HG03439 (cell line): Measurements from ENCODE around the gene ASXL1.
"Not testable (repeated sequence)": the region's sequence is repeated elsewhere in the genome, so short reads cannot be mapped to it uniquely, and the experiment has no call there.

Source experiments
- ATAC-seq: cut with Tn5 transposase; IDR thresholded peaks from one replicate; pipeline ENCODE4 v1.9.1; 2021; ENCODE audit warnings: mild to moderate bottlenecking, moderate library complexity; ENCODE audit not compliant: unreplicated experiment

The ASXL1 gene

DNA sequence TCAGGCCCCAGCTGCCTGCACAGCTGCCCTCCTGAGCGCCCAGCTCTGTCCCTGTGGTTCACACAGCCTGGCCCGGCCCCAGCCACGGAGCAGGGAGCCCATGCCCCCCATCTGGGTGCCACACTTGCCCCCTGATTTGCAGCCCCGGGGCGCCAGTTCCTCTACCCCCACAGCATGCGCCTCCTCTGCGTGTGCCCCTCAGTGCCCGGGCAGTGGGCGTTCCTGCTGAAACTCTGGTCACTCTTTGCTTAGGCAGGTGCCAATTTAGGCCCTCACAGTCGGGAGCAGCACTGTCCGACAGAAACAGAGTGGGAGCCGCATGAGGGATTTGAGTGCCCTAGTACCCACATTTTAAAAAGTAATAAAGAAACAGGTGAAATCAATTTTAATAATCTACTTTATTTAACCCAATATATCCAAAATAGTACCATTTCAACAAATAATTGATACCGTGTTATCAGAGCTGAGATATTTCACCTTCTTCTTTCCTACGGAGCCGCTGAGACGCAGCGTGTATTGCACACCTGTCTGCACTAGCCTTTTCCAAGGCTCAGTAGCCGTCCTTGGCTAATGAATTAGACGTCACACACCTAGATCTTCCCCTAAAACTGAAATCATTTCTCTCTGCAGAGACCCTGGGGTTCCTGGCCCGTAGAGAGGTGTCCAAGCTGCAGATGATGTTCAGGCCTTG is 106.4 kb downstream of the ASXL1 start:
- ATAC-seq, result no peak

DNA sequence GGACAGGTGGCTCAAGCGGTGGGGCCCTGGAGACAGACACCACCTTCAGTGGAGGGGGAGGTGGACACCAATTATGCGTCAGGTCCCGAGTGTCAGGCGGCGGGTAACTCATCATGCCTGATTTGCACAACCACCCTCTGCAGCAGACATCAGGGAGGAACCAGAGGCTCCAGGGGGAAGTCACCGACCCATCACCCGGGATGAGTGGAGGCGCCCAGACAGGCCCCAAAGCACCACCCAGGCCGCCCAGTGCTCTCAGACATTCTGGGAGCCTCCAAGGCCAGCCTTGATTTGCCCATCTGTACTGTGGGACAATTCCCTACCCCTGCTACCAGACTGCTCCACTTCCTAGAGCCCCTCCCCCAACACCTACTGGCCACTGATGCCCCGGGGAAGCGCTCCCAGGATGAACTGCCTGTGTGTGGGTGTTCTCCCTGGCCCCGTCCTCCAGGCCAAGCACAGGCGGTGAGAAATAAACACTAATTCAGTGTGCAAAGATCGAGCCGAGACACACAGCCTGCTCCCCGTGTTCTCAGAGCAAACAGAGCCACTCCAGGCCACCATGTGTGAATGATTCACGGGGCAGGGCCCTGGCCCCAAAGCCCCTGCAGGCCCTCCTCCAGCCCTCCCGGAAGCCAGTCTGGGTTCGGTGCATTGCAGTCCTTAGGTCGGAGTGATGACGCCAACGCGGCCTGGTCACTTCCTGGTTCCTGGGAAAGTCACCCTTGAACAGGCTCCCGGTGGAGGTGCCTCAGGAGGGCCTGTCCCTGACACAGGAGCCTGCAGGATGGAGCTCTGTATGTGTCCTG is 107.2 kb downstream of the ASXL1 start:
- no peak for ATAC-seq

DNA sequence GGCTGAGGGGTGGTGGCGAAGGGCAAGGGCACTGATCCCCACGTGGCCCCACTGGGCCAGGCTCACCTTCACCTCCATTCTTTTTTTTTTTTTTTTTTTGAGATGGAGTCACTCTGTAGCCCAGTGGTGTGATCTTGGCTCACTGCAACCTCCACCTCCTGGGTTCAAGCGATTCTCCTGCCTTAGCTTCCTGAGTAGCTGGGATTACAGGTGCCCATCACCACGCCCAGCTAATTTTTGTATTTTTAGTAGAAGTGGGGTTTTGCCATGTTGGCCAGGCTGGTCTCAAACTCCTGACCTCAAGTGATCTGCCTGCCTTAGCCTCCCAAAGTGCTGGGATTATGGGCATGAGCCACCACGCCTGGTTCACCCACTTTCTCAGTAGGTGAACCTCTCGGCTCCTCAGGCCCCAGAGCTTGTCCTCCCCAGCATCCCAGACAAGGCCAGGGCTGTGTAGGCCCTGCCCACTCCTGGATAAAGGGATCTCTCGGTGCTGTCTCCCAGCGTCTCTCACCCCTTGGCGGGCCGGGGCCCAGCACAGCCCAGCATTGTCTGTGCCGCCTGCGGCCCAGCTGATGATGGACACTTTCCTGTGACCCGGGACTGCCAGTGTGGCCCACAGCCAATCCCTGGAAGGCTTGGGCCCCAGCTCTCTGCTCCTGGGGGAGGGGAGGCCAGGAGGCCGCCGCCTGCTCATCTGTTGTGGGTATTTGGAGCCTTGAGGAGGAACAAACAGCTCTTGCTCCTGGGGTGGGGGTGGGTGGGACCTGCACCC is 108.0 kb downstream of the ASXL1 start:
- ATAC-seq, result not testable (repeated sequence)

DNA sequence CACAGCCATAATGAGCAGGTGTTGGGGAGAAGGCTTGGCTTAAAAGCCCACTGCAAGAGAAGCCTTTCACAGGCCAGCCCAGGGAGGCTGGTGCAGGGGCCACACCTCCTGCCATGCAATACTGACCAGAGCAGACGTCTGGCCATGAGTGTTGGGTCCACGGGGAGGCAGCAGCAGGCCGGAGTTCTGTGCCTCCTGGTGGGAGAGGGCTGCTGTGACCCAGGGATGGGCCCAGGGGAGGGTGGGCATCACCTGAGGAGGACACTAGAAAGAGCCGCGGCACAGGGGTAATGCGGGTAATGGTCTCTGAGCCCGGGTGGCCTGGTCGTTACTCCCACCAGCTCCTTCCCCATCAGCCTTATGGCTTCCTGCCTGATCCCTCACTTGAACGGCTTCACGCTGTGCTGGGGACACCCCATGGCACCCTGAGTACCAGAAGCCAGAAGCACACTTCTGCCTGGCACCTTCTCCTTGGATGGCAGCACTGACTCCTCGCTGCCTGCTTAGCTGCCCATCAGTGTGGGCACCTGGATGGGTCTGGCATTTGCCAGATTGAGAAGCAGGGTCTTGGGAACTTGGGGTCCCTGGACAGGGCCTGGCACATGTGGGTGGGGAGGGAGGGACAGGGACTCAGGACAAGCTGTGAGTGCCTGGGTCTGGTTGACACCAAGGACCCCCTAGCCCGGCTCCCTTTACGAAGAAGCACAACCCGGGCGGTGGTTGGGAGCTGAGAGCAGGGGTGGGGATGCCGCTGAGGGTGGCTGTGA is 108.8 kb downstream of the ASXL1 start:
- no peak for ATAC-seq

DNA sequence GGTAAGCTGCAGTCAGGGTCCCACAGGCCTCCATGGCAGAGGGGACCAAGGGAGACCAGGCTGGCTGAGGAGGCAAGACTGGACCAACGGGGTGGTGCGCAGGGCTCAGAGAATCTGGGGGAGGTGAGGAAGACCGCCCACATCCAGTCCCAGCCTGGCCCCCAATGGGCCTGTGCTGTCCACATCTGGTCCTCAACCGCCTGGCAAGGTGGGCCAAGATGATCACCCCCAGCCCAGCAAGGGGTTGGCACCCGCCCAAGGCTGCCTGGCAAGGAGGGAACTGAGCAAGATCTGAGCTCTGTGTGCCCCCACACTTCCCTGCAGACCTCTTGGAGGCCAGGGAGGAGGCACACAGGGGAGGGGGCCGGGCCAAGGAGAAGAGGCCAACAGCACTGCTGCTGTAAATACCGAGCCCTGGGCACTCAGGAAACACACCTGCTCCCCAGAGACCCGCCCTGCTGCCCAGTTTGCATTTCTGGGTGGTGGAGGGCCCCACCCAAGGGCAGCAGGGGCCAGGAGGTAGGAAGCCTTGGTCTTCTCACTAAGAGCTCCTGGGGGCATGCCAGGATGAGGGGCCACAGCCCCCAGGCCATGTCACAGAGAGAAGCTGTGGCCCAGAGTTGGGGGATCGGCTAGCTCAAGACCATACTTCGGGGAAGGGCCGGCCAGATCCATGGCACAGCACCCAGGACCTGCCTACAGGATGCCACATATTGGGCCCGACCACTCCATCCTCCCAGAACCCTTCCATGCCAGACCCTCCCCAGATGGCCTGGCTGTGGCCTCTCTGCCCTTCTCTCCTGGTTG is 109.6 kb downstream of the ASXL1 start:
- ATAC-seq, result no peak

DNA sequence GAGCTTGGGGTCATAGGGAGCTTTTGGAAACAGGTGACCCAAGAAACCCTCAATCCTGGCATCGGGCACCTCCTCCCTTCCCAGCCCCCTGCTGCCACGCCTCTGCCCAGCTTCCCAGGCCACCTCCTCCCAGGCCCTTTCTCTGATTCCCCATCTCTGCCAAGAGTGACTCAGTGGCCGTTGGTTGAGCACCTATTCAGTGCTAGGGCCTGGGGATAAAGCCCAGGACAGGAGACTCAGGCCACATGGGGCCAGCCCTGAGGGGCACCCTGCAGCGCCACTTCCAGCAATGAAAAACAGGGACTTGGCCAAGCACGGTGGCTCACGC is 110.1 kb downstream of the ASXL1 start:
- ATAC-seq, result no peak

DNA sequence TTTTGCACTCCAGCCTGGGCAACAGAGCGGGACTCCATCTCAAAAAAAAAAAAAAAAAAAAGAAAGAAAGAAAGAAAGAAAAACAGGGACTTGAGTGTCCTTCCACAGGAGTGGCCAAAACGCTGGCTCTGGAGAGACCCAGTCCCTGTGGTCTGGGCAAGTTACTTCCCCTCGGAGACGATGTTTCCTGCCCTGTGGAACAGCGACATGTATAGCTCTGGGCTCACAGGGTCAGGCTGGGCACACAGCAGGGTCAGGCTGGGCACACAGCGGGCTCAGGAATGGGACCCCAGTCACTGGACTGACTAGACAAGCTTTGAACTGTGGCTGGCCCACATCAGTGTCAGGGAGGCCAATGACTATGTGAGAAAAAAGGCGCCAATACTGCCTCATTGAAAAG is 110.7 kb downstream of the ASXL1 start:
- no peak for ATAC-seq

DNA sequence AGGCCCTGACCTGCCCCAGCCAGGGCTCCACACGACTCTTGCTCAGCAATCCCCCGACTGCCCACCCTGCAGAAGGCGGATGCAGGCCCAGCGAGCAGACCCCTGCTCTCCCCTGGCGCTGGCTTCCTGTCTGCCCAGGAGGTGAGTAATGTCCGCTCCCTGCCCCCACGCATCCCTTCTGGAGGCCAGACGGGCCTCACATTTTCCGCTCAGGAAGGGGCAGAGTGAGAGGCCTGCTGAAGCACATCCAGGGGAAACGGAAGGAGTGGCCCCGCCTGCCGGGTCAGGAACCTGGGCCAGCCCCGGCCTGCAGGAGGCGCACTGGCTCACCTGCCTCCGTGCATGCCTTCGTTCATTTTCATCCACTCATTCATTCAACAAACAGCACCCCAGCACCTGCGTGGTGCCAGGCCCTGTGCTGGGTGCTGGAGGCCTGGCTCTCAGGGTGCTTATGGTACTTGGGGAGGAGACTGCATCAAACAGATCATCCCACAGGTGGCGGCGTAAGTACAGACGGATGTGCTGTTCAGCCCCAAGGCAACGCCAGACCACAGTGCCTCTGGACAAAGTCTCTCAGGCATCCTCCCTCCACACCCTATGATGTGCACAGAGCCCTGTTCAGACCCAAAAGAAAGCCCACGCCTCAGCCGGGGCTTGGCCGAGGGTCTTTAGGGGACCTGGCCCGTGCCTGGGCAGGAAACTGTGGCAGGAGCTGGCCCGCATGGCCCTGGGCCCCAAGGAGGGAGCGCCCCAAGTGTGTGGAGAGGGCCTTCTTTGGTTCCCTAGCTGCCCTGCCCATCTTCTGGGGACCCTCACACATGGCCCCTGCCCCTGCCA is 112.1 kb downstream of the ASXL1 start:
- ATAC-seq, result no peak

DNA sequence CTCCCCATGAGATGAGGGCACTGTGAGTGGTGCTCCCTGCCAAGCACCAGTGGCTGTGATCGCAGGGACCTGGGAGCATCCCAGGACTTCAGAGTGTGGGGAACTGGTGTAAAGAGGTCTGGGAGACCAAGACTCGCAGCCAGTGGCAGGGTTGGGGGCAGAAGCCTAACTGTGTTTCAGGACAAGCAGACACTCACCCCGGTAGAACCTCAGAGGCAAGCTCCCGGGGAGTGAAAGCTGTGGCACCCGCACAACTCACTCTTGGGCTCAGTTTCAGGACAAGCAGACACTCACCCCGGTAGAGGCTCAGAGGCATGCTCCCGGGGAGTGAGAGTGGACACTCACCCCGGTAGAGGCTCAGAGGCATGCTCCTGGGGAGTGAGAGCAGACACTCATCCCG is 112.8 kb downstream of the ASXL1 start:
- no peak for ATAC-seq

DNA sequence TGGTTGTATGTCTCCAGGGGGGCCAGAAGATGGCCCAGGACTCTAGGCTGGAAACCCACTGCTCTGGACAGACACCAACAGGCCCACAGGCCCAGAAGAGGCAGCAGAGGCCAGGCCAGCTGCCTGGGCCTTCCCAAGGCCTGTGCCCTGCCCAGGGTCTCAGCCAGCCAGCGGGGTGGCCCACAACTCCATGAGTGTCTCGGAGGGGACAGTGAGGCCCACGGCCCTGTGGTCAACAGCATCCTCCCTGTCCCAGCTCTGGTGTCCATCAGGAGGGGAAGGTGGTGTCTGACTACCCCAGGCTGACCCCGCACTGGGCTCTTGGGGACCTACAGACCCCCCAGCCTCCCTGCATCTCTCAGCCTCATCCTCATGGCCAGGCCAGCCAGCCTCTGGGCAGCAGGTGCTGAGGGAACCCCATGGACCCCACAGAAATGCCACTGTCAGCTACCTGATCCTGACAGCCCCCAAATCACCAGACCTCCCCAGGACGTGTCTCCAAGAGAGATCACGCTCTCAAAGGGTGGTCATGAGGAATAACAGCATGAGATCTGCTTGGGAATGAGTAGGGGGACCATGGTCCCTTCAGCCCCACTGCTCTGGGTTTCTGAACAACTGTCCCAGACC is 114.6 kb downstream of the ASXL1 start:
- no peak for ATAC-seq

DNA sequence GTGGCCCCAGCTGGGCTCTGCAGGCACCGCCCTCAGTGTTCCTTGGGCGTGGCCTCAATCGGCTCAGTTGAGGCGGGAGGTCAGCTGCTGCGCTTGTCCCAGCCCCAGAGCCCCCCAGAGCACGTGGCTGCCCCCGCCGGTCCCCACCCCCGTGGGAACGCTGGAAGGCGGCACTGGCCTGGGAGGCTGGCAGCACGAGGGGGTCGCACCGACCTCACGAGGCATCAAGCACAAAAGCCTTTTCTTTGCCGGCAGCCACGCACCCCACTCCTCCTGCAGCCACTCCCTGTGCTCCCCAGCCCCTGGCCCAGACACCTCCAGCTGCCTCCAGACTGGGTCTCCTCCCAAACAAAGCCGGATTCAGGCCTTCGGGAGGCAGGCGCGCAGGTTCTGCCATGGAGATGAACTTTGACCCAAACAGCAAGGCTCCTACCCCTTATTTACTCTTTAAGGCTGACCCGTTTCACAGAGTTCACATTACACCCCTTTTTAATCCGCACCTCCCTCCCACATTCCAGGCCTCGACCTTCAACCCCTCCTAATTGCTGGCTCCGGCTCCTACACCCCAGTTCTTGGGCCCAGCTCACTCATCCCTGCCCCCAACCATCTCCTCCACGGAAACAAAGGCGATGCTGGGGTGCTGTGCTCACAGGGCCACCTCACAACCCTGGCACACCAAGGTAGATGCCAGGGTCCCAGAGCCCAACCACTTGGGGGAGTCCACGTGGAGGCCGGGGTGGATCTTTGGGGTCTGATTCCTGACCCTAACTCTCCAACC is 115.3 kb downstream of the ASXL1 start:
- ATAC-seq, result no peak

DNA sequence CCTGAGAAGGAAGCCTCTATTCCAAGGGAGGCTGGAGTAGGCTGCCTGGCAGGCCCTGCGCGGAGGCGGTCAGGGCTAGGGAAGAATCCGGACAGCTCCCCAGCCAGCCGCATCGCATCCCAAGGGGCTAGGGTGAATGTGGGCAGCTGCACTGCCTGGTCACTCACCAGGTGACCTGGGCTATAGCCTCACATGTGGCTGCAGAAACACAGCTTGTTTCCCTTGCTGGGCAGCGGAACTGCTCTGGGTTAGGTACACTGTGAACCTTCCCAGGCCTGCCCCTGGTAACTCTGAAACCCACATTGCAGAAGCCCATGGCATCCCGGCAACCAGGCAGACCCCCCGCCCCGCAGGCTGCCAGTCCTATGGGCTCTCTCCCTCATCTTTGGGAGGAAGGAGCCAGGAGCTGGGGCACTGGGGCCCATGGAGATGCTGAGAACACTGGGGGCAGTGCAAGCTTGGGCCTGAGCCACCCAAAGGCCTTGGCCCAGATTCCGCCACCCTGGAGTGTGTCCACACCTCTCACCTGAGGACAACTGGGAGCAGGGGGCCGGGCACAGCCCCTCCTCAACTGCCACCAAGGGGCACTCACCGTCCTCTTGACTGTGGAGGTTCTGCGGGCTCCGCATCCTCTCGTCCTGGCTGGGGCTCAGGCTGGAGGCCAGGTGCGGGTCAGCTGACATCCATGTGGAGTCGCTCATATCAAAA is 116.0 kb downstream of the ASXL1 start:
- ATAC-seq, result no peak

DNA sequence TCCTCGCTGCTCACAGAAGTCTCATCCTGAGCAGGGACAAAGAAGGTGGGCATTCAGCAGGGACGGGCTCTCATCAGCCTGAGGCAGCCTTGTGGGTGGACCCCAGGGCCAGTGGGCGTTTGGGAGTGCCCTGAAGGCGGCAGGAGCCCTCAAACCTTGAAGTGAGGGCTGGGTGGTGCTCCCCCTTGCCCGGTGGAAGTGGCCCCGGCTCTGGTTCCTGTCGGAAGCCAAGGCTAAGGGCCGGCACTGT is 116.5 kb downstream of the ASXL1 start:
- no peak for ATAC-seq

DNA sequence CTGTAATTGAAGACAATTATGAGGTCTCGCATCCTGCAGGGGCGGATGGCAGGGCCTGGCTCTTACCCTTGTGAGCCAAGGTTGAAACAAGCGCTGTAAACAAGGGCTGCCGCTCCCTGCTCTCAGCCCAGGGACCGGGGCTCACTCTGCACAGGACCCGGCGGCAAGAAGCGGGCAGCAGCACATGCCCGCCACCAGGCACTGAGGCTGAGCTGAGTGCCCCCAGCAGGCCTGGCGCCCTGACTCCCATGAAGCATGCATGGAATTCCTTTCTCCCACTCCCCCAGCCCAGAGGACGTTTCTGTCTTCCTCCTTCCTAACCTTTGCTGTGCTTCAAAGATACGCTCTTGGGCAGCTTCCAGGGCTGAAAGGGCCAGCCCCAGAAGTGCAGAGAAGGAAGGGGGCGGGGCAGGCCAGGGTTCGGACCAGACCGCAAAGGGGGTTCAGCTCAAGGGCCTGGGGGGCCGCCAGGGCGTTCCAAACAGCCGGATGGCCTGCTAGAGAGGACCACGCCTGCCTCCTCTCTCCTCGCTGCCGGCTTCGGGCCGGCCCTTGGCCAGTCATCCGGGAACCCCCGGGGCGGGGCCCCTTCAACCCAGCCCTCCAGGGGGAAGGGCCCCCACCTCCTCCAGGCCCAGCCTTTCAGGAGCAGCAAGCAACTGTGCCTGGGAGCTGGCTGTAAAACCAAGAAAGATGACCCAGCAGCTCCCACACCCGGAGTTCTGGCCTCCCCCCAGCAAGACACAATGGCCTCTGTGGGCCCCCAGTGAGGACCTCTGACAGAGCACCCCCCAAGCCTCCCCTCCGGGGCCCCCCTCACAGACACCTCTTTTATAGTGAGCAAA is 117.1 kb downstream of the ASXL1 start:
- no peak for ATAC-seq

DNA sequence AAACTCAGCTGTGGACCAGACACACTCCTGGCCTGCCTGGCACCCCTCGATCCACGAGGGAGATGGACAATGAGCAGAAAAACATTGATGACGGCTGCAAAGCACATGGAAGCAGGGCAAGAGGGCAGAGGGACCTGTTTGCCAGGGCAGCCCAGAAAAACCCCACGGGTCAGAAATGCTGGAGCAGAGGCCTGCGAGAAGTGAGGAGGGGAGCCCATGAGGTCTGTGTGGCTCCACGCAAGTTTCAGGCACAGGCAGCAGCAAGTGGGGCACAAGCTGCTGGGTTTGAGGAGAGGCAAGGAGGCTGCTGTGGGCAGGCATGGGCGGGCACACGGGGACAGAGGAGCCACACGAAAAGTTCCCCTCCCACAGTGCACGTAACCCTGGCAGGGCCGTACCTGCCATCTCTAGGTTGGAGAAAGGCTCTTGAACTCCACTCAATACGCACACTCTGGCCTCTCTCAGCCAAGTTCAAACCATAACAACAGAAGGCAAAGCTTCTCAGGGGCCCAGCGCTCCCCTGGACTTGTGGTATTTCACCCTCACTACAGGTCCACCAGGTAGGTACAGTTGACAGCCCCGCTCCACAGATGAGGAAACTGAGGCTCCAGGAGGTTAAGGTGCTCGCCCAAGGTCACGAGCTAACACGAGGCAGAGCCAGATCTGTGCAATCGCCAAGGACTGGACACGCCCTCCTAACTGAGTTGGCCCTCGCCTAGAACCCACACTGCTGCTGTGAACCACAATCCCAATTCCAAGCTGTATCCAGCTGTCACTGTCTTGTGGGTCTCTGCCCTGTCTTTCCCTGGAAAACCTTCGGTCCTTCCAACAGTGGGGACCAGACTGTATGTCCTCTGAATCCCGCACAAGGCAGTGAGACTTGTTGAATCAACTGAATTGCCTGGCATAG is 118.8 kb downstream of the ASXL1 start:
- no peak for ATAC-seq
